Activated CD8-positive, alpha-beta memory T cell treated with anti-CD3 and anti-CD28 coated beads for 36 hours (primary cell): ENCODE data around the gene TRMT2A. TPM values are rescaled to one million over a fixed set of nuclear protein-coding genes. Genes with fewer than 3 reads are reported as not detected.

Source experiments
- CTCF ChIA-PET: fragments of 350-600 bp; sonication (Branson Sonifier 250); formaldehyde crosslinking; loops from one replicate; lab custom pipeline; 2021; ENCODE audit warnings: antibody characterized with exemption; lab: Charles Lee
- POLR2A ChIA-PET: fragments of 350-600 bp; sonication (Branson Sonifier 250); formaldehyde crosslinking; loops from one replicate; lab custom pipeline; 2021; ENCODE audit warnings: antibody characterized with exemption; lab: Charles Lee
- total RNA-seq, 2 experiments: library from RNA; stranded (reverse); gene quantifications; one replicate each; pipeline ENCODE4 v1.2.3, GENCODE V29; 2021

Gene TRMT2A
- total RNA-seq, 2 experiments from 2014 or later = 122 to 125 TPM

GRCh38 chr22:20099099-20099711 lies 17.8 kb downstream of the TRMT2A start:
- ChIA-PET CTCF (no interaction called here), POLR2A (interaction anchor here (0.5 kb wide), 1 partner anchor 80 kb away, joined by 3 read pairs; no protein-coding TSS in a partner anchor)

GRCh38 chr22:20096574-20097420 lies 20.2 kb downstream of the TRMT2A start:
- ChIA-PET POLR2A (no interaction called here), CTCF (interaction anchor here (2.1 kb wide), 1 partner anchor 14 kb away, joined by 8 read pairs; no protein-coding TSS in a partner anchor)

GRCh38 chr22:20095521-20095920 lies 21.5 kb downstream of the TRMT2A start:
- POLR2A ChIA-PET = no interaction called here
- CTCF ChIA-PET = interaction anchor here (0.6 to 2.1 kb wide), 3 partner anchors 10 to 751 kb away, joined by 3 to 8 read pairs (median 6); no protein-coding TSS in a partner anchor

- POLR2A ChIA-PET = no interaction called here
Observed at GRCh38 chr22:20094197-20094807, 22.7 kb downstream of the TRMT2A start.

GRCh38 chr22:20093418-20094196 lies 23.4 kb downstream of the TRMT2A start:
- ChIA-PET CTCF (no interaction called here), POLR2A (no interaction called here)

More at GRCh38 chr22:20094197-20094807, 22.7 kb downstream of the TRMT2A start:
- CTCF ChIA-PET = interaction anchor here (1.1 to 1.6 kb wide), 2 partner anchors 9 to 35 kb away, joined by 3 read pairs; no protein-coding TSS in a partner anchor

GRCh38 chr22:20092477-20092854 lies 24.6 kb downstream of the TRMT2A start:
- ChIA-PET POLR2A (interaction anchor here (0.6 kb wide), 1 partner anchor 25 kb away, joined by 3 read pairs; the partner anchor contains the start of gene TRMT2A), CTCF (interaction anchor here (1.5 kb wide), 1 partner anchor 121 kb away, joined by 3 read pairs; no protein-coding TSS in a partner anchor)

- ChIA-PET POLR2A (interaction anchor here (0.6 to 1.8 kb wide), 2 partner anchors 9 to 133 kb away, joined by 3 to 7 read pairs; no protein-coding TSS in a partner anchor), CTCF (interaction anchor here (1.5 kb wide), 1 partner anchor 121 kb away, joined by 3 read pairs; no protein-coding TSS in a partner anchor)
Observed at GRCh38 chr22:20091690-20092476, 25.1 kb downstream of the TRMT2A start.

- CTCF ChIA-PET = interaction anchor here (1.0 kb wide), 1 partner anchor 458 kb away, joined by 6 read pairs; no protein-coding TSS in a partner anchor
- POLR2A ChIA-PET = interaction anchor here (1.8 kb wide), 1 partner anchor 10 kb away, joined by 7 read pairs; no protein-coding TSS in a partner anchor
Observed at GRCh38 chr22:20090730-20091240, 26.2 kb downstream of the TRMT2A start.

- CTCF ChIA-PET = interaction anchor here (1.0 kb wide), 1 partner anchor 459 kb away, joined by 6 read pairs; no protein-coding TSS in a partner anchor
- POLR2A ChIA-PET = interaction anchor here (1.8 kb wide), 1 partner anchor 11 kb away, joined by 7 read pairs; no protein-coding TSS in a partner anchor
Observed at GRCh38 chr22:20089977-20090729, 26.9 kb downstream of the TRMT2A start.

GRCh38 chr22:20089226-20089976 lies 27.6 kb downstream of the TRMT2A start:
- ChIA-PET POLR2A (no interaction called here), CTCF (interaction anchor here (1.0 to 1.2 kb wide), 2 partner anchors 22 to 459 kb away, joined by 3 to 6 read pairs; no protein-coding TSS in a partner anchor)

GRCh38 chr22:20088263-20088648 lies 28.8 kb downstream of the TRMT2A start:
- ChIA-PET CTCF (interaction anchor here (1.2 kb wide), 1 partner anchor 23 kb away, joined by 3 read pairs; no protein-coding TSS in a partner anchor), POLR2A (no interaction called here)

GRCh38 chr22:20087319-20088262 lies 29.4 kb downstream of the TRMT2A start:
- POLR2A ChIA-PET = no interaction called here

GRCh38 chr22:20086763-20087162 lies 30.3 kb downstream of the TRMT2A start:
- POLR2A ChIA-PET = no interaction called here
- CTCF ChIA-PET = interaction anchor here (0.7 to 1.2 kb wide), 2 partner anchors 14 to 65 kb away, joined by 3 read pairs; no protein-coding TSS in a partner anchor

More at GRCh38 chr22:20087319-20088262, 29.4 kb downstream of the TRMT2A start:
- CTCF ChIA-PET = no interaction called here

- ChIA-PET CTCF (interaction anchor here (0.7 to 1.5 kb wide), 5 partner anchors 9 to 64 kb away, joined by 3 to 4 read pairs (median 3); no protein-coding TSS in a partner anchor), POLR2A (no interaction called here)
Observed at GRCh38 chr22:20086101-20086599, 30.9 kb downstream of the TRMT2A start.
